Esophagus (tissue), 2 donors: Measurements from ENCODE around the gene FNTB. TPM values are rescaled to one million over a fixed set of nuclear protein-coding genes. Genes with fewer than 3 reads are reported as not detected.

Experiments
- H3K27ac ChIP-seq, 2 donors: one replicate each; pipeline ENCODE4 v1.5.1; 2013; ENCODE audit warnings: low read depth in 2 of 2, mild to moderate bottlenecking in 2 of 2, inconsistent platforms in 1 of 2, low read length in 1 of 2, moderate library complexity in 1 of 2
- H3K27me3 ChIP-seq, 2 donors: one replicate each; pipeline ENCODE4 v1.6.1; 2013; ENCODE audit warnings: low read length in 2 of 2, control low read depth in 1 of 2, mild to moderate bottlenecking in 1 of 2; ENCODE audit not compliant: insufficient read depth in 2 of 2, control insufficient read depth in 1 of 2
- H3K36me3 ChIP-seq, 2 donors: one replicate each; pipeline ENCODE4 v1.6.1; 2013; ENCODE audit warnings: low read length in 1 of 2; ENCODE audit not compliant: control insufficient read depth in 2 of 2, insufficient read depth in 2 of 2
- H3K4me1 ChIP-seq, 2 donors: one replicate each; pipeline ENCODE4 v1.6.1; 2013; ENCODE audit warnings: low read length in 1 of 2; ENCODE audit not compliant: control insufficient read depth in 2 of 2, insufficient read depth in 2 of 2
- H3K4me3 ChIP-seq, 2 donors: one replicate each; pipeline ENCODE4 v1.5.1; 2013; ENCODE audit warnings: low read length in 2 of 2, mild to moderate bottlenecking in 2 of 2, low read depth in 1 of 2, moderate library complexity in 1 of 2
- H3K9me3 ChIP-seq, 2 donors: one replicate each; pipeline ENCODE4 v1.6.1; 2013; ENCODE audit warnings: mild to moderate bottlenecking in 2 of 2, low read depth in 1 of 2, low read length in 1 of 2, moderate library complexity in 1 of 2; ENCODE audit not compliant: control insufficient read depth in 2 of 2, insufficient read depth in 1 of 2
- WGBS, 2 donors: extraction: QIAGEN DNeasy Blood & Tissue Kit; methylation state at CpG; one replicate each; pipeline ENCODE4 v1.1.7; 2013; 5-methylcytosine and 5-hydroxymethylcytosine counted together
- polyA plus RNA-seq, 2 donors: library from polyadenylated mRNA; stranded (reverse); fragments of 200-250 nt; gene quantifications; one replicate each; pipeline ENCODE4 v1.2.3, GENCODE V29; 2013
- donor health status: healthy with polysubstance abuse.
- donor health status: Bipolar disorder and iron deficiency.

FNTB gene
- polyA plus RNA-seq, 2 donors = 13.3 to 14.6 TPM

DNA sequence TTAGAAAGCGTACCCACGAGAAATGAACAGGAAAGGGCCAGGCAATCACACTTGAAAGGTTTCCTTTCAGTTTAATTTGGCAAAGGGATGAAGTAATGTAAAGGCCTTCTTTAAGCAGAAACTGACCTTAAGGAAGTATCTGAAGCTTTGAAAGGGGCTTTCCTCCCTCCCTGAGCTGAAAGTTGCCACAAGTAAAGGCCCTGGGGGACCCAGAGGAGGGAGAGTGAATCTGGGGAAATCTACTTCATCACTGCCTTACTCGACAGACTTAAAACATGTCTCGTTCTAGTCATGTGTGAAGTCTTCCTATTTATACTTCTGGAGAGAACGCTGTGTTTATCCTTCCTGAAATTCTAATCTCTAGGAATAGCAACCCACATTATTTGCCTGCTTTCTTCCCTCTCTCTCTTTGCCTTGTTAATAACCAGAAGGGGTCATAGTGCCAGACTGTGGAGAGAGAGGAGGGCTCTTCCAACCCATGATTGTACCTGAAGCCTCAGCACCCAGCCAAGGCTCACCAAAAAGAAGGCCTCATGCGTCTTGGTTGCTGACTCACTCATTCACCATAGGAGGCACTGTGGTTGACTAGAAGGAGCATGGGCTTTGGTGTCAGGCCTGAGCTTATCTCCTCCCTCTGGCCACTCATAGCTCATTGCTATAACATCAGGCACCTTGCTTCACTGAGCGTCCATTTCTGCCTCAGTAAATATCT lies 33.9 kb upstream of the FNTB start:
- H3K36me3 ChIP-seq = peaks cover 0 to 8% of the 10 kb centered on the region in 2 donors
- H3K9me3 ChIP-seq = no peaks in the 10 kb centered on the region
- WGBS, 2 donors = 80 to 82% methylated on average over 7 of the region's 7 CpGs
- no peak overlapping the region for H3K27ac ChIP-seq
- H3K27me3 ChIP-seq = no peaks in the 10 kb centered on the region
- H3K4me3 ChIP-seq = no peak overlapping the region
- H3K4me1 ChIP-seq = peaks cover 0 to 2% of the 10 kb centered on the region in 2 donors

DNA sequence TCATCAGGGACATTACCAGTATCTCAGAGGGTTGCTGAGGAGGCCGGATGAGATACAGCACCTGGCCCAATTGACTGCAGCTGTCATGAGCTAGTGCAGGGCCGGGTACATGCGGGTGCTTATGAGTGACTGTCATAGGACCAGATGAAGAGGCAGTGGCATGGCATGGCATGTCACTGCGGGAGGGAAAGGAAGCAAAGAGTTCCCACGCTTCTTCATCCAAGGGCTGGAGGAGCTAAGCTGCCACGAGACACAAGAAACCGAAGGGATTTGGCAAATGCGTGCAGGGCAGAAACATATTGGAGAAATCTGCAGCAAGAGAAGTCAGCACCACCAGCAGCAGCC lies 33.4 kb upstream of the FNTB start:
- H3K9me3 ChIP-seq = no peaks in the 10 kb centered on the region
- no peaks in the 10 kb centered on the region for H3K27me3 ChIP-seq
- peaks cover 0 to 8% of the 10 kb centered on the region in 2 donors for H3K36me3 ChIP-seq
- H3K4me1 ChIP-seq = peaks cover 0 to 2% of the 10 kb centered on the region in 2 donors
- H3K27ac ChIP-seq = no peak overlapping the region
- no peak overlapping the region for H3K4me3 ChIP-seq
- 87 to 90% methylated on average over 8 of the region's 8 CpGs for whole genome bisulfite sequencing, 2 donors

DNA sequence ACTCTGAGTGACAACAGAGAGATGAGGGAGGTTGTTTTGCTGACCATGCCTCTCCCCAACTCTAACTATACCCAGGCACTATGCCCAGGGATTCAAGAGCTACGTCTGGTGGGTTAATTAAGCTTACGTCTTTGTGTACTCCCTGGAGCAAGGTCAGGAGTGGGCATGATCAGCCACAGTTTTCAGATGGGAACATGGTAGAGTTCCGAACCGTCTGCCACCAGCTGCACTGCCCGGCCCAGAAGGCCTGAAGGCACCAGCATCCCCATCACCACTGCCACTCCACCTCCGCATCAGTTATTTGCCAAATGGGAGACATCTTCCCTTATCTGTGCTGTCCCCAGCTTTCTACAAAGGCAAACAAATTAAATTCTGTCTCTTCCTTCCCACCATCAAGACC lies 33.0 kb upstream of the FNTB start:
- Histone ChIP-seq H3K36me3 (peaks cover 0 to 4% of the 10 kb centered on the region in 2 donors), H3K4me1 (peaks cover 0 to 6% of the 10 kb centered on the region in 2 donors), H3K27ac (no peak overlapping the region), H3K9me3 (no peaks in the 10 kb centered on the region), H3K27me3 (no peaks in the 10 kb centered on the region), H3K4me3 (no peak overlapping the region)
- 92 to 94% methylated on average over 6 of the region's 6 CpGs for WGBS, 2 donors

DNA sequence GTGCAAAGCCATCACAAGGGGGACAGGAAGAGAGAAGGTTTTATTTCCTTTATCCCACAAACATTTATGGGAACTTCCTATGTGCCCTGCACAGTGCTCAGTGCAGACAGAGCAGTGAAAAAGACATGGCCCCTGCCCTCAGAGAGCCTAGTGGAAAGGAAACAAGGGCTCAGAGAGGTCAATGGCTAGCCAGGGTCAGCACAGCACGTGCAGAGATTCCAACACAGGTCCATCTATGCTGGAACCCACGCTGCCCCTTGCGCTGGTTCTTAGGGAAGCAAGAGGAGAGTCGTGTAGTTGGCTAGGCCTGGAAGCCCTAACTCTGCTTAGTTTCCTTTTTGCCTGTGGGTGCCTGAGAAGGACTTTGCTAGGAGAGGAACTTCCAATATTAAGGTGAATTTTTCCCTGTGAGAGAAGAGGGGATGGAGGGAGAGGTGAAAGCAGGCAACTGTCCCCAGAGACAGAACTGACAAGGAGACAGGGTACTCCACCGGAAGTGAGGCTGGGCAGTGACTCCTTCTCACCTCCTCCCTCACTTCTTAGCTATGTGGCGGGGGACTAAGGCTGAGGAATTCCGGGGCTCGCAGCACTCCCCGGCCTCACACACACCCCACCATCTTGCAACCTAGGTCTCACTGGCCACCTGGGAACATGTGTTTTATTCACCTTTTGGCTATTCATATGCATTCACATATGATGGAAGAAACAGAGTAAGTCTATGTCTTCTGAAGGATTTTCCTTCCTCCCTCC lies 32.0 kb upstream of the FNTB start:
- Histone ChIP-seq H3K36me3 (peaks cover 0 to 4% of the 10 kb centered on the region in 2 donors), H3K9me3 (no peaks in the 10 kb centered on the region)
- WGBS, 2 donors = 92 to 94% methylated on average over 9 of the region's 9 CpGs

DNA sequence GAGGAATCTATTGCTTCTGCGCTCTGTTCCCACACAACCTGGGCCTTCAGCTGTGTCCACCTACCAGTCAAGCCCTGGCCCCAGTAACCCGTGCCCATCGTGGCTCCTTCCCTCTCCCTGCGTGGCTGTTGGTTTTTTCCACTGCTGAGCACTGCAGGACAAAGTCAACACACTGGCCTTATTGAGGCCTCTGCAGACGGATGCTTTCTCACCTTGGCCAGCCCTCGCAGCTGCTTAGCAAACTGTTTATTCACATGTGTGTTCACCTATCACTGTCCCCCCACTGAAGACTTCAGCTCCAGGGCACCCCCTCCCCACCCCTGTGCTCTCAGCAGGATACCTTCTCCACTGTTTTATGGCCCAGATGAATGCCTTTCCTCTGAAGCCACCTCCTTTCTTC lies 31.4 kb upstream of the FNTB start:
- Histone ChIP-seq H3K27ac (no peak overlapping the region), H3K9me3 (no peaks in the 10 kb centered on the region), H3K36me3 (peaks cover 0 to 4% of the 10 kb centered on the region in 2 donors), H3K4me3 (no peak overlapping the region), H3K27me3 (no peaks in the 10 kb centered on the region), H3K4me1 (peaks cover 2 to 16% of the 10 kb centered on the region in 2 donors)
- 77 to 87% methylated on average over 6 of the region's 6 CpGs for WGBS, 2 donors

More for the DNA sequence above, 32.0 kb upstream of the FNTB start:
- Histone ChIP-seq H3K27me3 (no peaks in the 10 kb centered on the region), H3K4me3 (no peak overlapping the region), H3K27ac (no peak overlapping the region), H3K4me1 (peaks cover 2 to 11% of the 10 kb centered on the region in 2 donors)

DNA sequence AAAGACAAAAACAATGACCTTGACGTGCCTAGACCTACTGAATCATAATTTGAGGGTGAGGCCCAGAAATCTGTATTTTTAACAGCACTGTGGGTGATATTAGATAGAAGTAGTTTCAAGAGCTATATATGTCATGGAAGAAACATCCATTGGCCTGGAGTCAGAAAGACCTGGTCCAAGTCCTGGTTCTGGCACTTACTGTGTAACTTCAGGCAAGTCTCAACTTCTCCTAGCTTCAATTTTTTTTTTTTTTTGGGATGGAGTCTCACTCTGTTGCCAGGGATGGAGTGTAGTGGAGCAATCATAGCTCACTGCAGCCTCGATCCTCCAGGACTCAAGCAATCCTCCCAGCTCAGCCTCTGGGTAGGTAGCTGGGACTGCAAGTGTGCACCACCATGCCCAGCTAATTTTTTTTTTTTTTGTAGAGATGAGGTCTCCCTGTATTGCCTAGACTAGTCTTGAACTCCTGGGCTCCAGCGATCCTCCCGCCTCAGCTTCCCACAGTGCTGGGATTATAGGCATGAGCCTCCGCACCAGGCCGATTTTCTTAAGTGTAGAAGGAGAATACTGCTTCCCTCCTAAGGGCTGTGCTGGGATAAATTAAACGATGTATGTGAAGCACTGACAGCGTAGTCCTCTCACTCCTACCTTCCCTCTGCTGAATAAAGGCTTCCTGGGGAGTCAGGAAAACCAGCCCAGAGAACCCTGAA lies 29.8 kb upstream of the FNTB start:
- H3K27ac ChIP-seq = no peak overlapping the region
- no peak overlapping the region for H3K4me3 ChIP-seq
- no peaks in the 10 kb centered on the region for H3K9me3 ChIP-seq
- 83% methylated on average over 8 of the region's 8 CpGs for WGBS, 2 donors
- H3K4me1 ChIP-seq = peaks cover 5 to 25% of the 10 kb centered on the region in 2 donors
- peaks cover 0 to 2% of the 10 kb centered on the region in 2 donors for H3K36me3 ChIP-seq
- no peaks in the 10 kb centered on the region for H3K27me3 ChIP-seq

DNA sequence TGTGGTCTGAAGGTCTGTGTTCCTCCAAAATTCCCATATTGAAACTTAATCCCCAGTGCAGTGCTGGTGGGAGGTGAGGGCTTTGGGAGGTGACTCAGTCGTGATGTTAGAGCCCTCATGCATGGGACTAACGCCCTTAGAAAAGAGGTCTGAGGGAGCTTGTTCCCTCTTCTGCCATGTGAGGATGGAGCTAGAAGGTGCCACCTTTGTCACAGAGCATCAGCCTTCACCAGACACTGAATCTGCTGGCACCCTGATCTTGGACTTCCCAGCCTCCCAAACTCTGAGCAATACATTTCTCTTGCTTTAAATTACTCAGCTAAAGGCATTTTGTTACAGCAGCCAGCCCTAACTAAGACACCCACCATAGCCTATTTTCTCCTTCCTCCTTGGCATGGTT lies 28.5 kb upstream of the FNTB start:
- Histone ChIP-seq H3K36me3 (peaks cover 0 to 2% of the 10 kb centered on the region in 2 donors), H3K27me3 (no peaks in the 10 kb centered on the region), H3K4me3 (no peak overlapping the region), H3K9me3 (no peaks in the 10 kb centered on the region), H3K4me1 (peaks cover 5 to 25% of the 10 kb centered on the region in 2 donors), H3K27ac (no peak overlapping the region)
- WGBS, 2 donors = 95 to 98% methylated on average over 2 of the region's 2 CpGs

DNA sequence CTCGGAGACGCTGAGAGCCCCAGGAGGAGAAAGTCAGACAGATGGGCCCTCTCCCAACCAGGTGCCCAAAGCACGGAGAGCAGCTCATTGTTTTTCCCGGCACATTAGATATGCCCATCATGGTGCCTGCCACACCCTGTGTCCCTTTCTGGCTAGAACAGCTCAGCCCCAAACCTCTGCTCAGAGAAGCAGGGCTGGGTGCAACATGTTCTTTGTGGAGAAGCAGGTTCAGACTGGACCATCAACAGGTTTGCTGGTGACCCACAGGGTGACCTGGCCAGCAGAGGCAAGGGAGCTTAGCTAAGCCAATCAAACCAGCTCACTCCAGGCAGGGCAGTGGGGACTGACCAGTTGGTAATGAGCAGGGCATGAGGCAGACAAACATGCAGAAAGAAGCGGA lies 28.0 kb upstream of the FNTB start:
- no peak overlapping the region for H3K27ac ChIP-seq
- H3K9me3 ChIP-seq = no peaks in the 10 kb centered on the region
- peaks cover 5 to 25% of the 10 kb centered on the region in 2 donors for H3K4me1 ChIP-seq
- H3K27me3 ChIP-seq = no peaks in the 10 kb centered on the region
- WGBS, 2 donors = 64 to 79% methylated on average over 5 of the region's 5 CpGs
- H3K36me3 ChIP-seq = peaks cover 0 to 2% of the 10 kb centered on the region in 2 donors
- no peak overlapping the region for H3K4me3 ChIP-seq

DNA sequence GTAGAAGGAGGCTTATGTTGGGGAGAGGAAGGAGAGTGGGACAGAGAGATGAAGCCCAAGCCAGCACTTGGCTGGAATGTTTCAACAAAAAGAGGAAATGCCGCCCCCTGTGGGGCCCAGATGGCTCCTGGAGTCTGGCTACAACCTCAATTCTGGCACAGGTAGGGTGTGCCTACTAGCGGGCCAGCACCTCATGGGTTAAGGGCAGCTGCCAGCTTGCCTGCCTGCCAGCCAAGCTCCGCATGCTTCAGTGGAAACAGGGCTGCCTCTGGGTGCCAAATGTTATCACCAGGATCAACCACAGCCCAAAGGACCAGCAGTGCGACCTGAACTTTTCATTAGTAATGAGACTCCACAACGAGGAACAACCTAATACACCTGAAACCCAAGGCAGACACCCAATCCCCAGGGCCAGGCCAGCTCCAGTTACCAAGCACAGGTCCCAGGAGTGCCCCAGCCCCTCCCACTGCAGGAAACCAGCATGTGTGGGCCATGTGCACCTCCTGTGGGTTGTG lies 25.9 kb upstream of the FNTB start:
- H3K27ac ChIP-seq = peak overlapping the region; percentile 11 to 33
- H3K27me3 ChIP-seq = no peaks in the 10 kb centered on the region
- H3K4me3 ChIP-seq = no peak overlapping the region
- H3K4me1 ChIP-seq = peaks cover 5 to 25% of the 10 kb centered on the region in 2 donors
- H3K9me3 ChIP-seq = no peaks in the 10 kb centered on the region
- 36 to 43% methylated on average over 5 of the region's 5 CpGs for WGBS, 2 donors
- no peaks in the 10 kb centered on the region for H3K36me3 ChIP-seq
